HG03432 (cell line): ENCODE results near the gene WSCD2.

Source experiments
- ATAC-seq: cut with Tn5 transposase; IDR thresholded peaks from one replicate; pipeline ENCODE4 v1.9.1; 2021; ENCODE audit warnings: mild to moderate bottlenecking, moderate library complexity; ENCODE audit not compliant: unreplicated experiment

The WSCD2 gene

DNA sequence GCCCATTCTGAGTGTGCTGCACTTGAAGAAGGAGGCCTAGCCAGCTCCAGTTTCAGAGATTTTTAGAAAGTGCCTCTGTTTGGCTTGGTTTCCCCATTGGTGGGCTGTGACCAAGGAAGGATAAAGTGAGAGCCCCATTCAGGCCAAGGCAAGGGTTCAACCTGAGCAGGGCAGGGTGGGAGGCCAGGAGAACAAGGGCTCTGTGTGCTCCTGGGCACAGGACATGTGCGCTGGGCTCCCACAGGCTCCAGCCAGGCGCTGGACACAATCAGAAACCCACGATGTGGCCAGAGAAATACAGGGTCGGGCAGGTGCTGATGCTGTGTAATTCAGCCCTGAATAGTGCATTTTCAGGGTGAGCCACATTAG lies 23.1 kb downstream of the WSCD2 start:
- ATAC-seq = no peak

DNA sequence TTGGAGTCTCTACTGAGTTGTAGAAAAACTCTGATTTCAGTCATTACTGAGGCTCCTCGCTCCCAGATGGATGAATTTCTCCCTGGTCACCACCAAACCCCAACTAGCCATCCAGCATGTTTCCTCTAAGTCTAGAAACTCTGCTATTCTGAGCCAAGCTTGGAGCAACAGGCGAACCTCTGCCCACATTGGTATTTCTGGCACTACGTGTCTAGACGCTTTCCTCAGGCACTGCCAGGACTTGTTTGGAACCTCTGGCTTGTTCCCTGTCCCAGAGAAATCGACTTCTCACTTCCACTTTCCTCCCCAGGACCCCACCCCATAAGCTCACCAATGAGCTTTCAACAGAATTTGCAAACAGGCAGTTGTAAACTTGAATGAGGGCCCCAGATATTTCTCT lies 27.6 kb downstream of the WSCD2 start:
- ATAC-seq = no peak

DNA sequence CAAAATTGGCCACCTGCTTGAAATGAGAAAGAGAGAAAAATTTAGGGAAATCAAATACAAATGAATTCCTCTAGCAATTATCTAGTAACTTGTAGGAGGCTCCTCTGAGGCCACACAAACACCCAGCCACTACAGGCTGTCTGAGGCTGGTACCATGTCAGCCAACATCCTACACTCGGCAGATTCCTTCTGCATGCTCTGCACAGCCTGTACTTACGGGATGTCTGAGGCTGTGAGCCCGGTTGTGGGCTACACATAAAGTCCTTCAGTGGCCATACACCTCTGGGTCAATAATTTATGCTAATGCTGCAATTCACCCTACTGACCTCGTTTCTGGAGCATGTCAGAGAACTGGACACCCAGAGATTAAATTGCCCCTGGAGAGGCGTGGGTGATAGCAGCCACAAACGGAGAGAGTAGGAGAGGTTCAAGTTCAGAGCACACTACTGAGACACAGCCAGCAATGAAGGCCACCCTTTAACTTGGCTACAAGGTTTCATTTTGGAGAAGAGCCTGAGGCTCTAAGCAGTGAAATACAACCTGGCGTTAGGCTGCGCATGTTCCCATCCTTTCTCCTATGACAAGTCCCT lies 28.9 kb downstream of the WSCD2 start:
- no peak for ATAC-seq

DNA sequence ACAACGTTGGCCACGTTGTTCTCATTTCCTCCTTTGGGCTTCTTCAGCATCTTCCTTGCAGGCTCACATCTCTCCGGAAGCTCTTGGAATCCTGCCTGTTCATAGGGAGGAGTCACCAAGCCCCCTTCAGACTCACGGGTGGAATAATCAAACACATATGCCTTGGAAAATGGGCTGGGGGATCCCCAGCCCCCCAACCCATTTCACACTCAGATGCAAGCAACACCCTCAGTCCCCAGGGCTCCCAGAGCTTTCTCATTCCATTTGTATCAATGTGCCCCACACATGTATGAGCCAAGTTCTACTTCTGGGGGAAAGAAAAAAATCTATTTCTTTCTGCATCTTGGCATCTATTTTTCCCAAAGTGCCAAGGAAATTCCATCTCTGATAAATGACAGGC lies 33.1 kb downstream of the WSCD2 start:
- ATAC-seq = no peak

DNA sequence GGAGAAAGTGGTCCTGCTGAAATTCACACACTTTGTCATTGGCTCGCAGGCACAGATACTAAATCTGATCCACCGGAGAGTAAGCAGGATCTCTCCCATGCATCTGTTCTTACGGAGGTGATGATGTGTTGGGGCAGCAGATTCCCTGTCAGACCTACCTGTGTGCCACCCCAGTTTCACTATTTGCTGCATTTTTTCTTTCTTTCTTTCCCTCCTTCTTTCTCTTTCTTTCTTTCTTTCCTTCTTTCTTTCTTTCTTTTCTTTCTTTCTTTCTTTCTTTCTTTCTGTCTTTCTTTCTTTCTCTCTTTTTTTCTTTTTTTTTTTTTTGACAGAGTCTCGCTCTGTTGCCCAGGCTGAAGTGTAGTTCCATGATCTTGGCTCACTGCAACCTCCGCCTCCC lies 37.4 kb downstream of the WSCD2 start:
- ATAC-seq = no peak

DNA sequence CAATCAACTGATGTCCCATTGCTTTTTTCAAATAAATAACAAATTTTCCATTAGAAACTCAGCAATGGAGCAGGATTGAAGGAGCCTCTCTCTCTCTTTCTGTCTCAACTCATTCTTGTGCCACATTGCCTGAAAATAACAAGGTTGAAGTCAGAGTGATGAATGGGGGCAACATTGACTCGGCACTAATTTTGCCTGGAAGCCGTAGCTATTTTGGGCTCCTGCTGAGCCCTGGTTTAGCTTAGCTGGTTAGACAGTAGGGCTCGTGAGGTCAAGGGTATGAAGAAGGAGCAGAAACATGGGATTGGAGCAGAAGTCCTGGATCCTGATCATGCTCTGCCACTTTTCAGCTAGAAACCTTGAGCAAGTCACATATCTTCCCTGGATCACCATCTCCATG lies 38.9 kb downstream of the WSCD2 start:
- ATAC-seq = no peak

DNA sequence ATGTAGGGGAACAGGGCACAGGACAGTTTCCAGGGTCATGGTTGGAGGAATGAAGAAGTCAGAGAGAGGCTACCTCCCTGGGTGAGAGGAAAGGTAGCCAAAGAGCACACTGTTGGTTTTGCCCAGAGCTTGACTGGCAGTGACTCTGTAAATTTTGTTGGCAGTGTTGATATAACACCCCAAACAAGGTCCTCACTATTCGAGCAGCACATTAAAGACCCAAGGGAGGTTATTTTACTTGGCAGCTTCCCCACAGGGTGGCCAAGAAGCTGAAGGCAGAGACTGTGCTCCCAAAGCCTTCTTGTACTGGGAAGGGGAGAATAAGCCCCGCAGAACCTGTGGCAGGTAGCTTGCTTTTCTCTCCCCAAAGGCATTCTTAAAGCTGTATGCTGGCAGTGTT lies 40.6 kb downstream of the WSCD2 start:
- ATAC-seq = no peak

DNA sequence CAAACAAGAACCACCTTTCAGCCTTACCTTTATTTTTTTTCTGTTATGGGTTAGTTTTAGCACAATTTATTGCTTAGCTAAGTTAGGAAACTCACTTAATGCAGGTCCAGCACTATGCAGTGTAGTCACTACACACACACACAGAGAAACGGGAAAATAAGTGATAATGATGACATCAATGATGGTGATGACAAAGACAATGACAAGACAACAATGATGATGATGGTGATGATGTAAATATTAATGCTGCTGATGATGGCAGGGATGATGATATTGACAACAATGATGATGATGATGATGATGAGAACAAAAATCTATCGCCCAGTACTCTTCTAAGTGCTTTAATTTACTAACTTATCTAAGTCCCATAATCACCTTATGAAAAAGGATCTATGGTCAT lies 41.1 kb downstream of the WSCD2 start:
- no peak for ATAC-seq

DNA sequence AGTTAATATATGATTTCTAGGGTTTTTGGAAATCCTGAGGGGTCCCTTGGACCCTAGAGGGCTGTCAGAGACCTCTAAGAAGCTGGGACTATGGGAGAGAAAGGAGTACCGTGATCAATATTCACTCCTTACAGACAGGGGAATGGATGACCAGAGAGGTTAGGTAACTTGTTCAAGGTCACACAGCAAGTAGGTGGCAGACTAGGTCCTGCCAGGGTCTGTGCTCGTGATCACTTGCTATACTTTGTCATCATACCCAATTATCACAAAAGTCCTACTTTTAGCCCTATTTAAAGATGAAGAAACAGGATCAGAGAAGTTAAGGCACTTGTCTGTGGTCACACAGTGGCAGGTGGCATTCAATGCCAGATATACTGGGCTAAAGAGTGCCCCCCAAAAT lies 42.9 kb downstream of the WSCD2 start:
- no peak for ATAC-seq

DNA sequence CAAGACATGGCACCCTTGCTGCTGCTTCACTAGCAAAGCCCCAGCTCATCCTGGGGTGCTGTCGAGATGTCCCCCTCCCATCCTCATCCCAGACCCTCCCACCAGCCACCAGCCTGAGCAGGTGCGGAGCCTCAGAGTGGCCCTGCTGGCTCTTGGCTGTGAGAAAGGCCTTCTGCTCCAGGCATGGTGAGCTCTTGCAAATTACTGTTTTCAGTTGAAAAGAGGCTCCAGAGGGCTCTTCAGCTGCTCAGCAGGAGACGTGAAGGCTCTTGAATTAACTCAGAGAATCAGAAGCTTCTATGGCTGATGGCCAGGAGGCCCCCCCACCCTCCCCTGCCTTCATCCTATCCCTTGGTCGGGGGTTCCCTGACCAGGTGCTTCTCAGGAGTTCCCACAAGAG lies 44.1 kb downstream of the WSCD2 start:
- ATAC-seq = no peak

DNA sequence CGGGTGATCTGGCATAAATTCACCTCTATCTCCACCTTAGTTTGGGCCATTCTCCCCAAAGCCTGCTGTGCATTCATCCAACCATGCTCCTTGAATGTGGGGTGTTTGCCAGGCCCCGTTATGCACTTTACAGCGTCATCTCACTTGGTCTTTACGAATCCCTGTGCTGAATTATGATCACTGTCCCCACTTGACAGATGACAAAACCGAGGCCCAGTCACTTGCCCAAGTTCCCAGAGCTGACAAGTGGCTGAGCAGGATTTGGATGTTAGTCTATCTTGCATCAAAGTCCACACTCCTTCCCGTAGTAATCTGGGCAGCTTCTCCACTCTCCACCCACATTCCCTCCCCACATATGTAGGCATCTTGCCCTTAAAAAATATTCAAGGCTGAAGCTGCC lies 44.8 kb downstream of the WSCD2 start:
- no peak for ATAC-seq

DNA sequence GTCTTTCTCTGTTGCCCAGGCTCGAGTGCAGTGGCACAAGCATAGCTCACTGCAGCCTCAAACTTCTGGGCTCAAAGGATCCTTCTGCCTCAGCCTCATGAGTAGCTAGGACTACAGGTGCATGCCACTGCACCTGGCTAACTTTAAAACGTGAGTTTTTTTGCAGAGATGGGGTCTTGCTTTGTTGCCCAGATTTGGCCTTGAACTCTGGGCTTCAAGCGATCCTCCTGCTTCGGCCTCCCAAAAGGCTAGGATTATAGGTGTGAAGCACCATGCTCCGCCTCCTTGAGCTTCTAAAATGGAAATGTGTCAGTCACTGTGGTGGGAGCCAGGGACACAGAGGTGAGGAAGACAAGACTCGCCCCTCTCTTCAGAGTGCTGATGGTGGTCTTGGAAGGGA lies 45.6 kb downstream of the WSCD2 start:
- ATAC-seq = no peak

DNA sequence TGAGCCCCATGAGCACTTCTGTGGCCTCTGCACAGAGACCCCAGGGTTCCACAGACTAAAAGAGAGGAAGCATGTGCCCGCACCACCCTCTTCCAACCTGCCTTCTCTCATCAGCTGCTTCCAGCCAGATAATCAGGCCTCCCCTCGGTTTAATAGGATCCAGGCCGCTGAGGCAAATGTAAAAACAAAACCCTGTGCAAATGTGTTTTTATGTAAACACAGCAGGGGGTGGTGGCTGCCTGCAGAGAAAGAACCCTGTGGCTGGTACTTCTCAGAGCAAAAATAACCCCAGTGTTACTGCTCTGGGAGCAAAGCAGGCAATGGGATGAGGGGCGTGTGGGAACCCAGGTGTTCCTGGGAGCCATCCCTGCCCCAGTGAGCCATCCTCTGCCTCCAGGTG lies 46.2 kb downstream of the WSCD2 start:
- ATAC-seq = no peak

DNA sequence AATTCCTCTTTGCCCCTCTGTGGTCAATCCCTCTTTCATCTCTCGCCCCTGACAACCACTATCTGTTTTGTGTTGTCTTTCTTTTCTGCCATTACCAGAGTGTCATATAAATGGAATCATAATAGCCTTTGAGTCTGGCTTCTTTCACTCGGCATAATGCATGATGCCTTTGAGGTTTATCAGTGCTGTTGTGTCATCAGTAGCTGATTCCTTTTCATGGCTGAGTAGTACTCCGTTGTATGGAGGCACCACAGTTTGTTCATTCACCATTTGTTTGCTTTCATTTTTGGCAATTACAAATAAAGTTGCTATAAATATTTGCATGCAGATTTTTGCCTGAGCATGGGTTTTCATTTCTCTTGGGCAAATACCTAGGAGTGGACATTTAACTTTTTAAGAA lies 47.2 kb downstream of the WSCD2 start:
- no peak for ATAC-seq

DNA sequence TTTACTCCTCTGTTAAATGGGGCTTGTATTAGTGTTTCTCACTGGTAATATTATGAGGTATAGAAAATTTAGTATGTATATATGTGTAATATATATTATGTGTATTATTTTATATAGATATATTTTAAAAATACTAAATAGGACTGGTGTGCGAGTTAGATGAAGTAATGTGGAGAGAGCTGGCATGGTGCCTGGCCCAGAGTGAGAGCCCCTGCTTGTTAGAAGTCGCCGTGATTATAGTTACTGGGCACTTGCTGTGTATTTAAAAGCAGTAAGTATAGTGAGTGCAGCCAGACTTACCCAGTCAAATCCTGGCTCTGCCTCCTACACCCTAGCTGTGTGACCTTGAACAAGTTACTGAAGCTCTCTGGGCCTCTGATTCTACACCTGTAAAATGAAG lies 48.0 kb downstream of the WSCD2 start:
- ATAC-seq = no peak

DNA sequence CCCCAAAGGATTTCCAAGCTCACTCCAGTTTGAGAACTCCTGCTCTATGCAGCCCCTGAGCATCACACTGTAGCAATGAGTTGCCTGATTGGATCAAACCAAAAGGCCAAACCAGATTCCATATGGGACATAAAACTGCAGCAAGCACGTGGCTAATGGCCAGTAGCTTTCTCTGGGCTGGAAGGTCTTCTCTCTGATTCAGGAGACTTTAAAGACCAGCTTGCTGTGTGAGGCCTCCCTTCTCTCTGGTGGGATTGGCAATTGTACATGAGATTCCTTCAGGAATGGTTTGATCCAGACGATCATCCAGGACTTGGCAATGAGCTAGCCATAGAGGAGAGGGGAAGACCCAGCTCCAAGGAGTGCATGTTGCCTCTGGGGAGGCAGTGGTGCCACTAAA lies 50.2 kb downstream of the WSCD2 start:
- no peak for ATAC-seq

DNA sequence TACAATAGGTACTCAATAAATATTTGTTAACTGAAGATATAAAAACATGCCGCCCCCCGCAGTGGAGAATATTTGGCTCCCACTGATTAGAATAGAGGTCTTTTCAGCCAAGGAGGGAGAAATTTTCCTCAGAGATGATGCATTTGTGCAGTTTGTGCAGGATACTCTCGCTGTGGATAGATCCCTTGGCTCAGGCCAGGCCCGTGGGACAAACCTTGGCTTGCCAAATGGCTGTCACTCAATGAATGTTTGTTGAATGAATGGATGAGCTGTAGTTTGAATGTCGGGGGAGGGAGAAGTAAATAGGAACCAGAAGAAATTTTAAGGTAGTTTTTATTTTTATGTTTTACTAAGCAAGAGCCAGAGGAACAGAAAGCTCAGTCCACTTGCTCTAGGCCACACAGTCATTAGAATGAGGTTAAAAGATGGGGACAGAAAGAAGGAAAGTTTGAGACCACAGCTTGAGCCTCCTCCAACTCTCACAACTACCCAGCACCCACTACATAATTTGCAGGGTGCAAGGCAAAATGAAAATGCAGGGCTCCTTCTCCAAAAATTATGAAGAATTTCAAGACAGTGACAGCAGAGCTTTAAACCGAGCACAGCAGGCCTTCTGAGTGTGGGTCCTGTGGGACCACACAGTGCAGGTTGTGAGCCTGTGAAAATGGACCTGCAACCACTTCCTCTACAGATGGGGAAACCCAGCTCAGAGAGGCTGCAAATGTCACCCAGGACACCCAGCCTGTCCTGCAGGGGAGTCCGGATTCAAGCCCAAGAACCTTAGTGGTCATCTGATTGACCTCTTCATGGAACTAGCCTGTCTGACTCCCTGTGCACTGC lies 51.4 kb downstream of the WSCD2 start:
- no peak for ATAC-seq

DNA sequence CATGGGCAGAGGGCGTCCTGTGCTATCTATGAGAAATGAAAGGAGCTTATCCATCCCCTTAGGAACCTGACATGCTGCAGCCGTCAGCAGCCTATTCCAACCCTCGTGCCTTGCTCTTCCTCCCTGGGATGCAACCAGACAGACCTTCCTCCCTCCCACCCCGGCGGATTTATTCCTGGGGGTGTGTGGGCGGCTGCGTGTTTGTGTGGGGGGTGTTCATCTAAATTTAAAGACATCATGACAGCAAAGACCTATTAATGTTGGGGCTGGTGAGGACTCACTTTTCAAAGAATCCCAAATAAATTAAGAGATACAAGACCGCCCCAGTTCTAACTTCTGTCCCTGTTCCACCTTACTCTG lies 52.0 kb downstream of the WSCD2 start:
- no peak for ATAC-seq

DNA sequence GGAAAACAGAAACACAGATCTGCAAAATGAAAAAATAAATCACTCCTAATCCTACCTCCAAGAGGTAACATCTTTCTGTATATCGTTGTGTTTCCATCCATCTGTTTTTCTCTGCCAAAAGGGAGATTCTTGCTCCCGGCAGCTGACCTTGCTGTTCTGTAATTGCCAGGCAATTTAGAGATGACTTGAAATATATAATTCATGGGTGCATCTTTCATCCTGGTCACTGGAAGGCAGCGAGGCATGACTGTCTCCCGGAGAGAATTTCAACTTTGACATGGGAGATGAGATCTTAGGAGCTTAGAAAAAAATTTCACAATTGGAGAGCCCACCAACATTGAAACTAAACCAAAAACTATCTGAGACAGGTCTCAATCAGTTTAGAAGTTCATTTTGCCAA lies 53.0 kb downstream of the WSCD2 start:
- ATAC-seq = no peak

DNA sequence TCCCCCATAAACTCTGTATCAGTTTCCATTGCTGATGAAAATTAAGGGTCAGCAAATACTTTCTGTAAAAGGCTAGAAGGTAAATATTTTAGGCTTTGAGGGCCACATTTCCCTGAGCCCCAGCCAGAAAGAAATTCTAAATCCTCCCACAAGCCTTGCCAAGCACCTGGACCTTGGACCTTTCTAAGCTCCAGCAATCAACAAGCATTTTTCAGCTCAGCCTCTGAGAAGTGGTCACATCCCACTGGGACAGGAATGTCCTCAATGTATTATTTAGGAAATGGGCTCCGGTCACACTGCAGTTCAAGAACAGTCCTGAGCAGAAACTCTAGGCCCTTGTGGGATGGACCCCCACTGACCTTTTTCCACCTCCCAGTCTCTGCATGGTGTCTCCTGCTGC lies 55.9 kb downstream of the WSCD2 start:
- ATAC-seq = no peak

DNA sequence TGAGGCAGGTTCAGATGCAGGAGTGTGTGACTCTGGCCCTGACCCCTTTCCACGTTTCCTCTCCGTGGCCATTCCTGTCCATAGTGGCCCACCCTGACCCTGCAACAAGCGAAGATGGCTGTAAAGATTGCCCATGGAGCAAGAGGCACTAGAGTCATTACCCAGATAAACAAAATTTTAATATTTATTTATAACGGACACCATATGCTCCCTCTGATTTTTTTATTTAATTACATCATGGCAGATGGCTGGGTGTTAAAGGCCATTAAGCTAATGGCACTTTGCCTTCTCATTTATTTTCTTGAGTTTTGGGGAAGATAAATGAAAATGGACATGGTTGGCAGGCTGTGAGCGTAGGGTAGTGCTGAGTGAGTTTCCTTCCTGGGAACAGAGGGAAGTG lies 58.7 kb downstream of the WSCD2 start:
- ATAC-seq = no peak

DNA sequence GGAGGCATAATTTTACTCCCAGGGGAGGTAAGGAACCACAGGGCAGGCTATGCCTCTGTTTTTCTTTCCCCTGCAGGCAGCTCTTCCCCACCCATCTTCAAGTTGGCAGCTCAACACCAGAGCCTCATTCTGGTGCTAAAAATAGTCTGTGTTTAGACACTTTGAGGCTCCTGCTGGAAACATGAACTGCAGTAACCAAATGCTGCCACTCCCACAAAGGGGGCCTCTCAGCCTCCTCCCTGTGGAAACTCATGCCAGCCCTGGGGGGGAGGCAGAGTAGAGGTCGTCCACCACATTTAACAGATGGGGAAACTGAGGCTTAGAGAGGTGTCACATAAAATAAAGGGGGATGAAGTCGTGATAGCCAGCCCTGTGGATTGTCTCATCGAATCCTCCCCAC lies 61.4 kb downstream of the WSCD2 start:
- ATAC-seq = no peak

DNA sequence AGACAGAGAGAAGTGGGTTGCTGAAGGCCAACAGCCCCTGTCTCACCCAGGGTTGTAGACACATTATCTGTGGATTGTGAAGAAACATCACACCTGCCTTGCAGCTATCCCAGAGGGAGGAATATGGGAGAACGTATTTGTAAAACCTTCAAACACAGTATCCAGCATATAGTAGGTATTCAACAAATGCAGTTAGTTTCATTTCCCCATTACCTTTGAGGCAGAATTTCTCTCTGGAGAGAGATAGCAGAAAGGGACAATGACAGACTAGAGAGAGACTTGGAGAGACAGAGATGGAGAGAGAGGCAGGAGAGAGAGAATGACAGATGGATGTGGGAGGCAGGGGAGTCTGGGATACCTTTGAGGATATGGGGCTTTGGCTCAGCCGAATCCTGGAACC lies 62.0 kb downstream of the WSCD2 start:
- no peak for ATAC-seq
